ENCODE measurements around the gene LIG4.
A peak's percentile ranks its signal among the peaks of the same experiment; 100 is the strongest.

The LIG4 gene

DNA sequence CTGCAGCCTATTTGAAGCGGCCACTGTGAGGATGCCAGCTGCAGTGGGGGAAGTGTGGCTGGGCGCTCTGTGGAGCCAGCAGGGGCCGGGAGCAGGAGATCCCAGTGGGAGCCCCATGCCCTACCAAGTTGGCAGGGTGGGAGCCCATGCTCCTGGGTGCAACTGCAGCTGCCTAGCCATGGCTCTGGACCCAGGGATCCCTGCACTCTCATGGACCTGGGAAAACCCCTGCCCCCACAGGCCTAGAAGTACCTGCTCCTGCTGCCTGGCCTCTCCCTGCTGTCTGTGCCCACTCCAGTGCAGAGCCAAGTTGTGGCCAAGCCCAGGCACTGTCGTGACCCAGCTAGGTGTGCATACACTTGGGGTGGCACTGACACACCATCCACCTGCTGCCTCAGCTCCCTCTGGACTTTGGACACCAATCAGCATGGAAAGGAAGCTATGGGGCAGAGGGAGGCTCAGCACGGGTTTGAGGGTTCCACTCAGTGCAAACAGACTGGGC, 20.9 kb downstream of the LIG4 start:
- no peak for DNase-seq (ENCODE audit: low read depth)

DNA sequence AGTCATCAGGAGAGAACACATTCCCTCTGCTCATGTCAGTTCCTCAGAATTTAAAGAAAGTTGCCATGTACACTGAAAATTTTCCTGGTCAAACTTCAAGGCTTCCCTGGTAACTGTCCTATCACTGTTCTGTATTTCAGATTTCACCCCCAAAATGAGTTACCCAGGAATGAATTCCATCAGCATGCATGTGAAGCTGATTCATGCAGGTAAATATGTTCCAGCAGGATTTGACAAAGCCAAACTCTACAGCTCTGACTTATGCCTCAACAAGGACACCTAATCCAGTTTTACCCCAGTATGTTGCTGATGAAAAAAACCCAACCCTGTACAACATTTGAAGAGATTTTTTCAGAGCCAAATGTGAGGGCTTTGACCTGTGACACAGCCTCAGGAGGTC, 21.5 kb downstream of the LIG4 start:
- DNase-seq (ENCODE audit: low read depth): no peak

DNA sequence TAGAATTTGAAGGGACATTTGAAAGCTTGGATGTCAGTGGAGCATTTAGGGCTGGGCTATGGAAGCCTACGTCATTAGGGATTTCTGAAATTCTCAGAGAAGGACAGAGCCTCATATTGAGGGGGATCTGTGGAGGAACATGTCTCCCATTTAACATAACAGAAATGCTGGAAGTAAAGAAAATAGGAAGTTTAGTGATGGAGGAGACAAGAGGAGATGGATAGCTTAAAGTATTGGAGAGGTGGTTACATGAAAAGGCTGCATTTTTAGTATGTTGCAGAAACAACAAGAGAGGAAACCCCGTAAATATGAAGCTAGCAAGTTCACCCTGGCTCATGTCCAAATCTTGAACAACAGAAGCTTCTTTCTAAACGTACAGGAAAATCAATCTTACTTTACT, 24.4 kb downstream of the LIG4 start:
- DNase-seq (ENCODE audit: low read depth): no peak

DNA sequence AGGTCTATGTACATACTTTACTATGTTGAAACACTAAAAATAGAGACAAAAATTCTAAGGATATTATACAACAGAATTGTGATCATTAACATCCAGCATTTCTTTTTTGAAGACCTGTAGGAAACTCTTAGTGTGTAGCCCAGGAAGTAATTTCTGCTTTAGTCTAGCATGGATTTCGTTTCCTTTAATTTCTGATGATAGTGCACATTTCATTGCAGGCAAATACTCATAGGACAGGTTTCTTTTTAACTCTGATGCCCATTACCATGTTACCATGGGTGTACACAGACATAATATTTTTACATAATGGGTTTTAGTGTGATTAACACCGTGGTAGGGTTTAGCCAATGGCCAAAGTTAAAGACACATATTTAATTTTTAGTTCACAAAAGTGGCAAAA, 27.1 kb downstream of the LIG4 start:
- DNase-seq (ENCODE audit: low read depth): no peak

DNA sequence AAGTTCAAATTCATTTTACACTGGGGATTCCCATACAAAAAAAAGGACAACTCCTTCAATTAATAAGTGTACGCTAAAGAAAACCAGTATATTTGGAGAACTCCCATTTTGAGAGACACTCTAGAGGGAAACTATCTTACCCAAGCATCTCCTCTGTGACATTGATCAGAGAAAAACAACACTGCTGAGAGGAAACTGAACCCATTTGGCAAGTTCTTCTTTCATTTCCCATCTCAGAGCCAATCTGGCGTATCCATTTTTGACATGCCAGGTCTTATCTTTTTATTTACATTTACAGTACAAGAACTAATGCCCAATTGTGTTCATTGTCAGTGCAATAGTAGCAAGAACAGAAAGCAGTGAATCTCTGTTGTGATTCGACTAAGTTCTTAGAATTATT, 30.1 kb downstream of the LIG4 start:
- no peak for DNase-seq (ENCODE audit: low read depth)

DNA sequence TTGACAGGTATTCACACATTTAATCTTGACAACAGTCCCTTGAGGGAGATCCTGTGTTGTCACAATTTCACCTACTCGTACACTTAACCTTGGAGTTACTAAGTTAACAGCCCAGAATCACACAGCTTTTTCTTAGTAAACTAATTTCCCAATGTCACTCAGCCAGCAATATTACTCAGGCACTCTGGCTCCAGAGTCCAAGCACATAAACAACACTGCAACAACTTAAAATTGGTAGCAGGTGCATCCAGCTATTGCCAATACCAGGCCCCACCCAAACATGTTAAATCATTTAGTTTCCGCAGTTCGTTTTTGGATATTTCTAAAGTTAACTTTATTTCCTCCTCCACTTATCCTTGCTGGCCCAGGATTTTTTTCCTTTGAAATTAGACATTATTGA, 32.7 kb downstream of the LIG4 start:
- no peak for DNase-seq (ENCODE audit: low read depth)

DNA sequence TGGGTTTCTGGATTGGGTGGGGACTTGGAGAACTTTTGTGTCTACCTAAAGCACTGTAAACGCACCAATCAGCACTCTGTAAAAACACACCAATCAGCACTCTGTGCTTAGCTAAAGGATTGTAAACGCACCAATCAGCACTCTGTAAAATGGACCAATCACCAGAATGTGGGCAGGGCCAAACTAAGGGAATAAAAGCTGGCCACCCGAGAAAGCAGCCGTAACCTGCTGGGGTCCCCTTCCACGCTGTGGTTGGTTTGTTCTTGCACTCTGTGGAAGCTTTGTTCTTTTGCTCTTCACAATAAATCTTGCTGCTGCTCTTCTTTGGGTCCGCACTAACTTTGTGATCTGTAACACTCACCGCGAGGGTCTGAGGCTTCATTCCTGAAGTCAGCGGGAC, 37.3 kb downstream of the LIG4 start:
- no peak for DNase-seq (ENCODE audit: low read depth)

DNA sequence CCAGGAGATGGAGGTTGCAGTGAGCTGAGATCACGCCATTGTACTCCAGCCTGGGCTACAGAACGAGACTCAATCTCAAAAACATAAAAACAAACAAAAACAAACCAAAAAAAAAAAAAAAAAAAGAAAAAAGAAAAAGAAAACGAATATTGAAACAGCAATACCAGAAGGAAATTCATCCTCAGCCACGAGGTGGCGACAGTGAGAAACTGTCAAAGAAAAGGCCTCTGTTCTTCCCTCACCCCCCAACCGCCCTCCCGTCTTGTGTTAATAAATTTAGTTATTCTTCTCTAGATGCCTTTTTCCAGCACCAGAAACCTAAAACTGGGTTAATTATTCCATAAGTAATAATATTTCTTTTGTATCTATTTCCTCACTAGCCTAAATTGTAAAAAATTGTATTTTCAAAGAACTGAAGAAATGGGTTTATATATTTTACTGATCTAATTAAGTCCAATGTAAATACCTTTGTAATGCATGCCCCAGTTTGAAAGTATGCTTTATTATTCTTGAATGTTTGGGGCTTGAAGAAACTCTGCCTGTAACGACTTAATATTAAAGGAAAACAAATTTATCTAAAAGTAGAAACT, 38.6 kb downstream of the LIG4 start:
- DNase-seq (ENCODE audit: low read depth): peak; percentile 29

DNA sequence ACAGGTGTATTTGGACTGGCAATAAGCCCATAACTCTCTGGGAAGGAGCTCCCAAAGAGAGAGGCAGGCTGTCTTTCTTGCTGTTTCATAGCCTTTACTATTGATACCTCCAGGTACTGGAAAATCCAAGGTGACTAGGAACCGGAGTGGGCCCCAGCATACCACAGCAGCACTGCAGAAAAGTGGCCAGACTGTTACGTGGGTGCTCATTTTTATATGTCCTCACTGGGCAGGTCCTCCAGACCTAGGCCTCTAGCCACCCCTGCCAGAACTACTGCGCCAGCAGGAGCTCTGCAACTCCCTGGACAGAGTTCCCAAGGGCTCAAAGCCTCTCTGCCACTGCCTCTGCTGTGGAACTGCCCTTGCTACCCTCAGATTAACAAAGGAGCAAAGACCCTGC, 46.4 kb downstream of the LIG4 start:
- DNase-seq (ENCODE audit: low read depth): no peak

DNA sequence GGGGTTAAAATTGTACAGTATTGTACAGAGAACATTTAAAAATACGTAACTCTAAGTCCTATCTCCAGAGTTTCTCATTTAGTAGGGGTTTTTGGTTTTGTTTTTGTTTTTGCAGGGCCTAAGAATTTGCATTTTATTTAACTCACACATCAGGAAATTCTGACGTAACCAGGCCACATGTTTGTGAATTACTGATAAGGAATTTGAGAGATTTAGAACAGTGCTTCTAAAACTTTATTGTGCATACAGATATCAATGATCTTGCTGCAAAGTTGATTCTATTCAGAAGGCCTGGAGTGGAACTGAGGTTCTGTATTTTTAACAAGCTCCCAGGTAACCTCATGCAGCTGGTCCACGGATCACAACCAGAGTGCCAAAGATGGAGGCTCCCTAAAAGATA, 49.3 kb downstream of the LIG4 start:
- no peak for DNase-seq (ENCODE audit: low read depth)

DNA sequence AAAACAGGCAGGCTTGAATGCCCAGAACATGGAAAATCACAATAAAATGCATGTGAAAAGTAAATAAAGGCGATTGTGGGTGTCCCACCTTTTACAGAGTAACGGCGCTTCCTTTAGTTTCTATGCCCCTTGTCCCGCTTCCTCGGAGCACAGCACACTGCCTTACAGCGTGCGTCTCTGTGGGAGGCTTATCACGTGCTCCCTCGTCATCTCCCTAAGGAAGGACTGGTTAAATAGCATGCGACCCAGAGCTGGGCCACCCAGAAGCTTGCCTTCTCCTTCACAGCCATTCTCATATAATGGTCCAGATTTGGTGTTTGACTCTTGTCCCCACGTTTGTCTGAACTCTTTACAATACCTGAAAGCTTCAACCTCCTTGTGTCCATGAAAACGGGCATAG, 56.6 kb downstream of the LIG4 start:
- no peak for DNase-seq (ENCODE audit: low read depth)
